HEK293T (cell line): ENCODE data around the gene PRXL2A.

Source experiments
- CTCF ChIA-PET: fragments of 350-600 bp; formaldehyde crosslinking; extraction: SDS; loops from one replicate; lab custom pipeline; 2021; ENCODE audit warnings: antibody characterized with exemption, inconsistent platforms; lab: Yijun Ruan, JAX
- POLR2A ChIA-PET: fragments of 350-600 bp; formaldehyde crosslinking; extraction: SDS; loops from one replicate; lab custom pipeline; 2020; ENCODE audit warnings: antibody characterized with exemption, inconsistent platforms; lab: Yijun Ruan, JAX
- DNase-seq: peaks from one replicate; pipeline ENCODE4 v3.0.0; 2012; ENCODE audit warnings: mixed read lengths; ENCODE audit errors: extremely low spot score
- ARNT ChIP-seq: fragments of 450-650 bp; IDR thresholded peaks from 2 replicates; pipeline ENCODE4 v1.6.1; 2017; ENCODE audit warnings: mild to moderate bottlenecking
- BHLHE40 ChIP-seq: fragments of 450-650 bp; IDR thresholded peaks from 2 replicates; pipeline ENCODE4 v1.6.1; 2016; ENCODE audit warnings: mild to moderate bottlenecking, moderate library complexity, borderline replicate concordance
- CTBP1 ChIP-seq: fragments of 450-650 bp; IDR thresholded peaks from 2 replicates; pipeline ENCODE4 v1.6.1; 2016; ENCODE audit warnings: borderline replicate concordance
- ELF4 ChIP-seq: fragments of 450-650 bp; IDR thresholded peaks from 2 replicates; pipeline ENCODE4 v1.6.1; 2017; ENCODE audit warnings: antibody characterized with exemption
- FOXA1 ChIP-seq: fragments of 450-650 bp; IDR thresholded peaks from 2 replicates; pipeline ENCODE4 v1.6.1; 2016; ENCODE audit warnings: mild to moderate bottlenecking
- FOXK2 ChIP-seq: fragments of 450-650 bp; IDR thresholded peaks from 2 replicates; pipeline ENCODE4 v1.6.1; 2016; ENCODE audit warnings: mild to moderate bottlenecking
- FOXM1 ChIP-seq: fragments of 450-650 bp; IDR thresholded peaks from 2 replicates; pipeline ENCODE4 v1.6.1; 2017; ENCODE audit warnings: mild to moderate bottlenecking, borderline replicate concordance
- HDGF ChIP-seq: fragments of 450-650 bp; IDR thresholded peaks from 2 replicates; pipeline ENCODE4 v1.6.1; 2017; ENCODE audit warnings: antibody characterized with exemption, borderline replicate concordance
- L3MBTL2 ChIP-seq: fragments of 450-650 bp; conservative IDR thresholded peaks from 2 replicates; pipeline ENCODE4 v1.6.1; 2016; ENCODE audit warnings: mild to moderate bottlenecking
- LEF1 ChIP-seq: fragments of 450-650 bp; IDR thresholded peaks from 2 replicates; pipeline ENCODE4 v1.6.1; 2017; ENCODE audit warnings: mild to moderate bottlenecking, borderline replicate concordance
- NFRKB ChIP-seq: fragments of 450-650 bp; IDR thresholded peaks from 2 replicates; pipeline ENCODE4 v1.6.1; 2016; ENCODE audit warnings: mild to moderate bottlenecking, moderate library complexity
- PKNOX1 ChIP-seq: fragments of 450-650 bp; IDR thresholded peaks from 2 replicates; pipeline ENCODE4 v1.6.1; 2016
- SP1 ChIP-seq: fragments of 450-650 bp; IDR thresholded peaks from 2 replicates; pipeline ENCODE4 v1.6.1; 2017
- SUZ12 ChIP-seq: fragments of 450-650 bp; IDR thresholded peaks from 2 replicates; pipeline ENCODE4 v1.6.1; 2016; ENCODE audit warnings: mild to moderate bottlenecking
- TARDBP ChIP-seq: fragments of 450-650 bp; IDR thresholded peaks from 2 replicates; pipeline ENCODE4 v1.6.1; 2016
- ZNF384 ChIP-seq: fragments of 450-650 bp; IDR thresholded peaks from 2 replicates; pipeline ENCODE4 v1.6.1; 2016

The PRXL2A gene

GRCh38 chr10:80462981-80463741 is 54.8 kb downstream of the PRXL2A start:
- POLR2A ChIA-PET, result interaction anchor here (1.0 to 1.3 kb wide), 3 partner anchors 12 to 55 kb away, joined by 3 to 5 read pairs (median 3); partner anchors contain the start of gene PRXL2A
- DNase-seq, result no peak
- CTCF ChIA-PET, result interaction anchor here (1.2 kb wide), 1 partner anchor 43 kb away, joined by 6 read pairs; no protein-coding TSS in a partner anchor
- TF ChIP-seq ELF4 (no peak), NFRKB (no peak), HDGF (no peak), SP1 (no peak), PKNOX1 (no peak), CTBP1 (no peak), FOXK2 (no peak), TARDBP (no peak), ZNF384 (no peak), BHLHE40 (no peak), L3MBTL2 (no peak)

GRCh38 chr10:80463868-80464267 is 55.5 kb downstream of the PRXL2A start:
- CTCF ChIA-PET, result no interaction called here
- TF ChIP-seq LEF1, result no peak
- TF ChIP-seq ELF4, result no peak
- TF ChIP-seq FOXA1, result no peak
- TF ChIP-seq BHLHE40, result no peak
- no peak for TF ChIP-seq FOXK2
- no peak for TF ChIP-seq SUZ12
- TF ChIP-seq CTBP1, result no peak
- no peak for TF ChIP-seq ARNT
- no peak for TF ChIP-seq ZNF384
- TF ChIP-seq NFRKB, result no peak
- no peak for TF ChIP-seq PKNOX1
- no peak for TF ChIP-seq L3MBTL2
- TF ChIP-seq TARDBP, result no peak
- no peak for TF ChIP-seq SP1
- no peak for TF ChIP-seq HDGF
- no peak for TF ChIP-seq FOXM1
- POLR2A ChIA-PET, result interaction anchor here (1.0 to 1.2 kb wide), 2 partner anchors 13 to 56 kb away, joined by 3 read pairs; partner anchors contain the start of gene PRXL2A
- DNase-seq, result no peak

DNA sequence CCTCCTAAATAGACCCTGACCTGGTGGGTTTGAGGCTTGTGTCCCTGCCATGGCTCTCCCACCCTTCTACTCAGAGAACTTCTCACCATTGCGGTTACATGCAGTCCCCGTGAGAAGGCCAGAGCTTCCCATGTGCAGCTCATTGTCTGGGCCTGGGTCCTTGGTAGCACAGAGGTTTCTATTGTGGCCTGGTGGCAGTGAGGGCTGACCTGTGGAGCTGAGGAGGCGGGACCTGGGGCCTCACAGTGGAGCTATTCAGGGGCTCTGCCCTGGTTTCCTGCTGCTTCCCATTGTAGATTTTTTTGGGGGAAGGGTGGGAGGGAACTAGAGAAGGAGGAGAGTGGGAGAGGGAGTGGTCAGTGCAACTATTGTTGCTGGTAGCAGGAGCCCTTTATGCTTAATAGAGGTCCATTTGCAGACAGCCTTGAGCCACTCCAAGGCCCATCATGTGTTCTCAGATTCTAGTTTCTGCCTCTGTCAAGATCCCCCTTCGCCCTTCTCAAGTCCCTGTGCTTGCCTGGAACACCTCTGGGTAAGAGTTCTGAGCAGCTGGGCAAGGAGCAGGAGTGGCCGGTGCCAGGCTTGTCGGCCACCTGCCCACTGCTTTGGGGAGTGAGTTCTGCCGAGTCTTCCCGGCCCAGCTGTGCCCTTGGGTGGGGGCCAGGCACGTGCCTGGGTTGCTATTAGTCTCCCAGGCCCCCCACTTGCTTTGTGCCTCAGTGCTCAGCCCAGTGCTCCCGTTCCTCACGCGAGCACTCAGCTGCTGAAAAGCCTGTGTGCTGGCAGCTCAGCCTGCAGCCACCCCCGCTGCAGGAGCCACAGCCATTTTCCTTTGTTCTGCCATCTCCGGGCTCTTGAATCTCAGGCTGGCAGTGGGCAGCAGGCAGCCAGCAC is 56.5 kb downstream of the PRXL2A start:
- ChIA-PET POLR2A (interaction anchor here (1.2 kb wide), 1 partner anchor 57 kb away, joined by 3 read pairs; the partner anchor contains the start of gene PRXL2A), CTCF (no interaction called here)
- no peak for DNase-seq

GRCh38 chr10:80465451-80465835 is 57.1 kb downstream of the PRXL2A start:
- TF ChIP-seq ZNF384, result no peak
- no peak for TF ChIP-seq ELF4
- no peak for TF ChIP-seq NFRKB
- no peak for TF ChIP-seq FOXA1
- TF ChIP-seq FOXM1, result no peak
- TF ChIP-seq BHLHE40, result no peak
- TF ChIP-seq HDGF, result no peak
- TF ChIP-seq SP1, result no peak
- no peak for TF ChIP-seq FOXK2
- TF ChIP-seq ARNT, result no peak
- no peak for TF ChIP-seq TARDBP
- no peak for TF ChIP-seq LEF1
- TF ChIP-seq PKNOX1, result no peak
- no peak for TF ChIP-seq CTBP1
- no peak for TF ChIP-seq SUZ12
- TF ChIP-seq L3MBTL2, result no peak
- no peak for DNase-seq
- ChIA-PET POLR2A (no interaction called here), CTCF (interaction anchor here (0.5 to 2.4 kb wide), 2 partner anchors 18 to 40 kb away, joined by 3 to 7 read pairs; no protein-coding TSS in a partner anchor)

More for the DNA sequence above, 56.5 kb downstream of the PRXL2A start:
- no peak for TF ChIP-seq BHLHE40
- TF ChIP-seq PKNOX1, result no peak
- no peak for TF ChIP-seq FOXM1
- TF ChIP-seq NFRKB, result no peak
- TF ChIP-seq SP1, result no peak
- TF ChIP-seq LEF1, result no peak
- TF ChIP-seq HDGF, result no peak
- no peak for TF ChIP-seq CTBP1
- no peak for TF ChIP-seq FOXK2
- TF ChIP-seq L3MBTL2, result no peak
- no peak for TF ChIP-seq ARNT
- TF ChIP-seq FOXA1, result no peak
